Karpas-422 (cell line): ENCODE data around the gene ADD3. TPM values are rescaled to one million over a fixed set of nuclear protein-coding genes. Genes with fewer than 3 reads are reported as not detected.

Experiments used
- DNase-seq: peaks from one replicate; pipeline ENCODE4 v3.0.0-alpha.2; 2015
- H2AFZ ChIP-seq: fragments of 200-600 bp; sonication (generic); 2 replicates; pipeline ENCODE4 v1.6.1; 2014; ENCODE audit warnings: antibody characterized with exemption, low read length, mixed read lengths
- H3K27ac ChIP-seq: fragments of 200-600 bp; sonication (generic); 2 replicates; pipeline ENCODE4 v1.5.1; 2014; ENCODE audit warnings: mild to moderate bottlenecking, low read length, moderate library complexity
- H3K27me3 ChIP-seq: fragments of 200-600 bp; sonication (generic); 2 replicates; pipeline ENCODE4 v1.6.1; 2014; ENCODE audit warnings: low read length, mixed read lengths
- H3K36me3 ChIP-seq: fragments of 200-600 bp; sonication (generic); 2 replicates; pipeline ENCODE4 v1.6.1; 2014; ENCODE audit warnings: low read length, mixed read lengths; ENCODE audit not compliant: insufficient read depth
- H3K4me1 ChIP-seq: fragments of 200-600 bp; sonication (generic); 2 replicates; pipeline ENCODE4 v1.6.1; 2014; ENCODE audit warnings: mild to moderate bottlenecking, low read length, mixed read lengths
- H3K4me2 ChIP-seq: fragments of 200-600 bp; sonication (generic); 2 replicates; pipeline ENCODE4 v1.6.1; 2014; ENCODE audit warnings: low read length, low read depth, mild to moderate bottlenecking; ENCODE audit not compliant: poor library complexity, severe bottlenecking
- H3K4me3 ChIP-seq: fragments of 200-600 bp; sonication (generic); 2 replicates; pipeline ENCODE4 v1.5.1; 2014; ENCODE audit warnings: mild to moderate bottlenecking, antibody characterized with exemption, low read length, mixed read lengths
- H3K79me2 ChIP-seq: fragments of 200-600 bp; sonication (generic); 2 replicates; pipeline ENCODE4 v1.6.1; 2014; ENCODE audit warnings: mild to moderate bottlenecking, low read length, mixed read lengths
- H3K9ac ChIP-seq: fragments of 200-600 bp; sonication (generic); 2 replicates; pipeline ENCODE4 v1.6.0; 2014; ENCODE audit warnings: low read length
- H3K9me2 ChIP-seq: fragments of 200-600 bp; sonication (generic), shearing (Covaris generic); replicated peaks from 2 replicates; pipeline ENCODE4 v1.6.0; 2014; ENCODE audit warnings: mild to moderate bottlenecking, low read length, moderate library complexity; ENCODE audit not compliant: insufficient read depth
- H3K9me3 ChIP-seq: fragments of 300-700, 200-600 bp; sonication (generic); 2 replicates; pipeline ENCODE4 v1.6.1; 2014; ENCODE audit warnings: low read length, mixed read lengths
- H4K20me1 ChIP-seq: fragments of 200-600 bp; sonication (generic); 2 replicates; pipeline ENCODE4 v1.6.1; 2014; ENCODE audit warnings: mild to moderate bottlenecking, antibody characterized with exemption, low read length, low read depth; ENCODE audit not compliant: insufficient read depth
- total RNA-seq: library from RNA; depleted of rRNA; stranded (reverse); fragments of >200 nt; shearing (Covaris generic); gene quantifications from 2 replicates; pipeline ENCODE4 v1.2.3, GENCODE V29; 2014; ENCODE audit warnings: low replicate concordance

The ADD3 gene
- total RNA-seq, 1 experiment from 2014 or later, result 16.5 TPM

- Histone ChIP-seq H3K79me2 (no peaks in the 10 kb centered on the region), H3K27me3 (no peaks in the 10 kb centered on the region), H4K20me1 (no peaks in the 10 kb centered on the region; the same call in 1 of the 2 replicates), H3K9ac (no peak overlapping the region), H3K27ac (no peak overlapping the region), H3K4me2 (no peak overlapping the region), H3K4me1 (peaks cover 5% of the 10 kb centered on the region), H3K9me2 (no peaks in the 10 kb centered on the region), H3K36me3 (no peaks in the 10 kb centered on the region), H3K4me3 (no peak overlapping the region), H3K9me3 (no peaks in the 10 kb centered on the region), H2AFZ (no peak overlapping the region)
- DNase-seq, result no peak
These were observed 141.5 kb downstream of the ADD3 start for GRCh38 chr10:110149259-110149658.

GRCh38 chr10:110150046-110150445 is 142.3 kb downstream of the ADD3 start:
- Histone ChIP-seq H3K27me3 (no peaks in the 10 kb centered on the region), H3K4me3 (no peak overlapping the region), H3K4me1 (peaks cover 5% of the 10 kb centered on the region), H3K27ac (no peak overlapping the region), H3K9me2 (no peaks in the 10 kb centered on the region), H3K4me2 (no peak overlapping the region), H3K9me3 (no peaks in the 10 kb centered on the region), H3K79me2 (no peaks in the 10 kb centered on the region), H4K20me1 (no peaks in the 10 kb centered on the region; the same call in 1 of the 2 replicates), H3K36me3 (no peaks in the 10 kb centered on the region), H3K9ac (no peak overlapping the region), H2AFZ (no peak overlapping the region)
- DNase-seq, result no peak

GRCh38 chr10:110150981-110151380 is 143.2 kb downstream of the ADD3 start:
- DNase-seq, result no peak
- no peaks in the 10 kb centered on the region; the same call in 1 of the 2 replicates for H4K20me1 ChIP-seq
- H3K9me2 ChIP-seq, result no peaks in the 10 kb centered on the region
- H3K36me3 ChIP-seq, result no peaks in the 10 kb centered on the region
- peaks cover 5% of the 10 kb centered on the region for H3K4me1 ChIP-seq
- H3K79me2 ChIP-seq, result no peaks in the 10 kb centered on the region
- no peaks in the 10 kb centered on the region for H3K9me3 ChIP-seq
- no peak overlapping the region for H2AFZ ChIP-seq
- H3K9ac ChIP-seq, result no peak overlapping the region
- H3K27ac ChIP-seq, result no peak overlapping the region
- H3K4me3 ChIP-seq, result no peak overlapping the region
- H3K27me3 ChIP-seq, result no peaks in the 10 kb centered on the region
- no peak overlapping the region for H3K4me2 ChIP-seq

- DNase-seq, result no peak
These were observed 143.7 kb downstream of the ADD3 start for GRCh38 chr10:110151467-110151866.

GRCh38 chr10:110151971-110152370 is 144.2 kb downstream of the ADD3 start:
- DNase-seq, result no peak
- Histone ChIP-seq H3K4me3 (no peak overlapping the region), H4K20me1 (no peaks in the 10 kb centered on the region; the same call in 1 of the 2 replicates), H3K4me2 (no peak overlapping the region), H2AFZ (no peak overlapping the region), H3K79me2 (no peaks in the 10 kb centered on the region), H3K36me3 (no peaks in the 10 kb centered on the region), H3K9ac (no peak overlapping the region), H3K27ac (no peak overlapping the region), H3K9me2 (no peaks in the 10 kb centered on the region), H3K9me3 (no peaks in the 10 kb centered on the region), H3K27me3 (no peaks in the 10 kb centered on the region), H3K4me1 (peaks cover 5% of the 10 kb centered on the region)

More at GRCh38 chr10:110151467-110151866, 143.7 kb downstream of the ADD3 start:
- Histone ChIP-seq H3K36me3 (no peaks in the 10 kb centered on the region), H3K4me2 (no peak overlapping the region), H3K9me2 (no peaks in the 10 kb centered on the region), H3K9me3 (no peaks in the 10 kb centered on the region), H3K9ac (no peak overlapping the region), H3K79me2 (no peaks in the 10 kb centered on the region), H3K4me3 (no peak overlapping the region), H4K20me1 (no peaks in the 10 kb centered on the region; the same call in 1 of the 2 replicates), H3K27me3 (no peaks in the 10 kb centered on the region), H3K27ac (no peak overlapping the region), H3K4me1 (peaks cover 5% of the 10 kb centered on the region), H2AFZ (no peak overlapping the region)

- H3K36me3 ChIP-seq, result no peaks in the 10 kb centered on the region
- no peak overlapping the region for H3K9ac ChIP-seq
- H3K27ac ChIP-seq, result no peak overlapping the region
- H3K4me1 ChIP-seq, result peaks cover 5% of the 10 kb centered on the region
- no peaks in the 10 kb centered on the region for H3K9me2 ChIP-seq
- H3K4me3 ChIP-seq, result no peak overlapping the region
- H3K9me3 ChIP-seq, result no peaks in the 10 kb centered on the region
- no peak overlapping the region for H2AFZ ChIP-seq
- no peaks in the 10 kb centered on the region; the same call in 1 of the 2 replicates for H4K20me1 ChIP-seq
- no peak overlapping the region for H3K4me2 ChIP-seq
- peak; percentile 65 for DNase-seq
- no peaks in the 10 kb centered on the region for H3K27me3 ChIP-seq
- no peaks in the 10 kb centered on the region for H3K79me2 ChIP-seq
These were observed 145.6 kb downstream of the ADD3 start for GRCh38 chr10:110153396-110153795.

- H3K79me2 ChIP-seq, result no peaks in the 10 kb centered on the region
- no peaks in the 10 kb centered on the region for H3K36me3 ChIP-seq
- no peak overlapping the region for H2AFZ ChIP-seq
- H4K20me1 ChIP-seq, result no peaks in the 10 kb centered on the region; the same call in 1 of the 2 replicates
- H3K4me3 ChIP-seq, result no peak overlapping the region
- H3K4me2 ChIP-seq, result no peak overlapping the region
- H3K4me1 ChIP-seq, result peaks cover 5% of the 10 kb centered on the region
- no peak overlapping the region for H3K27ac ChIP-seq
- no peaks in the 10 kb centered on the region for H3K9me2 ChIP-seq
- no peak for DNase-seq
- no peak overlapping the region for H3K9ac ChIP-seq
- no peaks in the 10 kb centered on the region for H3K9me3 ChIP-seq
- no peaks in the 10 kb centered on the region for H3K27me3 ChIP-seq
These were observed 148.3 kb downstream of the ADD3 start for GRCh38 chr10:110156046-110156445.

- Histone ChIP-seq H3K9ac (no peak overlapping the region), H3K36me3 (no peaks in the 10 kb centered on the region), H3K9me2 (no peaks in the 10 kb centered on the region), H3K4me1 (peaks cover 5% of the 10 kb centered on the region), H3K4me3 (no peak overlapping the region), H3K27ac (no peak overlapping the region), H2AFZ (no peak overlapping the region), H3K79me2 (no peaks in the 10 kb centered on the region), H3K9me3 (no peaks in the 10 kb centered on the region), H4K20me1 (no peaks in the 10 kb centered on the region; the same call in 1 of the 2 replicates), H3K27me3 (no peaks in the 10 kb centered on the region), H3K4me2 (no peak overlapping the region)
- no peak for DNase-seq
These were observed 150.5 kb downstream of the ADD3 start for GRCh38 chr10:110158051-110159005.
